ENCODE measurements around the gene DNAH7.

DNAH7 gene

DNA sequence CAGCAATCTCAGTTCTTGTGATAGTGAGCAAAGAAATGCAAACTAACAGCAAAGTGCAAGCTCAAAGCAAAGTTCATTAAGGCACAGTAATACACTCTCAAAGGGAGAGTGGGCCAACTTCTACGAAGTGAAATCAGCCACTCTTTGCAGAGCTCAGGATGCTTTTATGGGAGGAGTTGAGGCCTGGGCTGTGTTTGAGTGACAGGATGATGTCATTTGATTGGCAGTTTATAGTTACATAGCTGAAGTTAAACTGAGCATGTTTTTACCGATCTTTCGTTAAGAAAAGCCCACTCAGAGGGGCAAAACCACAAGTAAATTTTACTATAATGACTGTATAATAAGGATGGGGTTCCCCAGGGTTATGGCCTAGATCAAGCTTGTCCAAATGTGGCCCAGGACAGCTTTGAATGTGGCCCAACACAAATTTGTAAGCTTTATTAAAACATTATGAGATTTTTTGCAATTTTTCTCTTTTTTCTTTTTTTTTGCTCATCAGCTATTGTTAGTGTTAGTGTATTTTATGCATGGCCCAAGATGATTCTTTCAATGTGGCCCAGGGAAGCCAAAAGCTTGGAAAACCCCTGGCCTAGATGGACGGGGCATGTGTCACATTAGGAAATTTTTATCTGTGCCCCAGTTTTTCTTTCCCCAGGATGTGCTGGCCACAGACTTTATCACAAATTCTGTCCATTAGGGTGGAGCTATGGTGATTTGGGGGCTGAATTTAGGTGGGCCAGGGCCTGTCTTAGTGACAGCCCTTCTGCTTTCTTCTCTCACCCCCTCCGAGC is 8.3 kb upstream of the DNAH7 start:
- no peak for DNase-seq

- DNase-seq = no peak
Measured at GRCh38 chr2:196075196-196075595, 6.6 kb upstream of the DNAH7 start.

DNA sequence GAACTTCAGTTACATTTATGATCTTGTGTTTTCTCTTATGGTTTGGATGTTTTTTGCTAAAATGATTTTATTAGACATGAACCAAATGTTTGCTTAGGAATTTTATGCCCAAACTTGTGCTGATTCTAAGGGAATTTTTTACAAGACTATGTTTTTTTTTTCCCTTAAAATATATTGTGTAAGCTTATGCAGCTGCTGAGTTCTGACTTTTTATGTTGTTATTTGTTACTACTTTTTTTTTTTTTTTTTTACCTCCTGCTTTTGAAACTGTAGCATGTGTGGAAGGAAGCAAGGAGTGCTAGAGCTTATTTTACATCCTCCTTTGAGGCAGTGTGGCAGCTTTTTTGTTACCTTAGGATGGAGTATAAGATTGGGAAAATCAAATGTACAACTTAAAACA is 6.0 kb upstream of the DNAH7 start:
- no peak for DNase-seq

DNA sequence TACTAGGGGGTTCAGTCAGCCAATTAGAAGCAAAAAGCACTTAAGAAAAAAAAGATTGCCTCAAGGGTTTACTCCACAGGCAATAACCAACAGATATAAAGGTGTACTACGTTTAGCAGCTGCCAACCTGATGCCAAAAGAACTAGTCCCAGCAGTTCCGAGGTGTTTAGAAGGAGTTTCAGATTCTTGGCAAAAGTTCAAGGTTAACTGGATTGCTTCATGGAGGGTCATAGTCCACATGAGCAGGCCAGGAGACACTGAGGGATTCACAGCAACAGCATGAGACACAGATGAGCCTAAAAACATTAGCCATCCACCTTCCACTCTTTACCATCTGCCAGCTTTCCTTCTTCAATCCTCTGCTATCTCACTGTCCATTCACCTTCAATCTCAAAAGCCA is 4.9 kb upstream of the DNAH7 start:
- no peak for DNase-seq

- no peak for DNase-seq
Measured at GRCh38 chr2:196067088-196067382, 1.6 kb downstream of the DNAH7 start.

GRCh38 chr2:196066291-196067087 is 2.1 kb downstream of the DNAH7 start:
- DNase-seq = no peak

GRCh38 chr2:196063773-196064172 is 4.9 kb downstream of the DNAH7 start:
- DNase-seq = no peak

DNA sequence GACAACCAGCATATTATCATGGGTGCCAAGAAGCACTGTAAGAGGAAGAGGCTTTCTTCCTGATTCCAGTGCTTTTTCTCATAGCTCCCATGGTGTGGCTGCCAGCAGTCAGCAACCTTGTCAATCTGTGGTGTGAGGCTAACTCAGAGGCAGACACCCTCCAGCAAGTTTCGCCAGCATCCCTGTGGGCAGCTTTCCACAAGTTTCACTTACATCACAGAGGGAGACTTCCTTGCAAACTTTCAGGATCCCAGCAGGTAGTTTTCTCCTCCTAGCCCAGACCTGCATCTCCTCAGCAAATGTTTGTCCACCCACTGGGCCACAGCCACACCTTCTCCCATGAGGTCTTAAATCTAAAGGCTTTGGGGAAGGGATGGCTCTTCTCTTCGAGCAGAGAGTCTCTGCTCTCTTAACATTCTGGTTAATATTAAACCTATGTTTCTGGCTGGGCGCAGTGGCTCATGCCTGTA is 9.1 kb downstream of the DNAH7 start:
- DNase-seq = no peak

DNA sequence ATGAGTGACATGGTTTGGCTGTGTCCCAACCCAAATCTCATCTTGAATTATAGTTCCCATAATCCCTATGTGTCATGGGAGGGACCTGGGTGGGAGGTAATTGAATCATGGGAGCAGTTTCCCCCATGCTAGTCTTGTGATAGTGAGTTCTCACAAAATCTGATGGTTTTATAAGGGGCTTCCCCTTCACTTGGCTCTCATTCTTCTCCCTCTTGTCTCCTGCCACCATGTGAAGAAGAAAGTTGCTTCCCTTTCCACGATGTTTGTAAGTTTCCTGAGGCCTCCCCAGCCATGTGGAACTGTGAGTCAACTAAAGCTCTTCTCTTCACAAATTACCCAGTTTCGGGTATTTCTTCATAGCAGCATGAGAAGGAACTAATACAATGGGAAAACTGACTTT is 14.0 kb downstream of the DNAH7 start:
- DNase-seq = no peak

- no peak for DNase-seq
Measured at GRCh38 chr2:196046123-196046917, 22.3 kb downstream of the DNAH7 start.

DNA sequence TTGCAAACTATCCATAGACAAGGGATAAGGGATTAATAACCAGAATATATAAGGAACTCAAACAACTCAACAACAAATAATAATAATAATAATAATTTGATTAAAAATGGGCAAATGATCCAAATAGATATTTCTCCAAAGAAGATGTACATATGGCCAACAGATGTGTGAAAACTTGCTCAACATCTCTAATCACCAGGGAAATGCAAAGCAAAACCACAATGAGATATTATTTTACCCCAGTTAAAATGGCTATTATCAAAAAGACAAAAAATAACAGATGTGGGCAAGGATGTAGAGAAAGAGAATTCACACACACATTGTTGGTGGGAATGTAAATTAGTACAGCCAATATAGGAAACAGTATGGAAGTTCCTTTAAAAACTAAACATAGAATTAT is 26.9 kb downstream of the DNAH7 start:
- no peak for DNase-seq

DNA sequence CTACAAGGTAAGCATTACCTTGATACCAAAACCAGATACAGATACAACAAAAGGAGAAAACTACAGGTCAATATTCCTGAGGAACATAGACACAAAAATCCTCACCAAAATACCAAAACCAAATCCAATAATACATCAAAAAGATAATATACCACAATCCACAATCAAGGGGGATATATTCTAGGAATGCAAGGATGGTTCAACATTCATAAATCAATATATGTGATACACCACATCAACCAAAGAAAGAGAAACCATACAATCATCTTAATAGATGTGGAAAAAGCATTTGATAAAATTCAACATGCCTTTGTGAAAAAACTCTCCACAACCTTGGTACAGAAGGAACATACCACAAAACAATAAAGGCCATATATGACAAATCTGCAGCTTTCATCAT is 28.4 kb downstream of the DNAH7 start:
- DNase-seq = no peak

DNA sequence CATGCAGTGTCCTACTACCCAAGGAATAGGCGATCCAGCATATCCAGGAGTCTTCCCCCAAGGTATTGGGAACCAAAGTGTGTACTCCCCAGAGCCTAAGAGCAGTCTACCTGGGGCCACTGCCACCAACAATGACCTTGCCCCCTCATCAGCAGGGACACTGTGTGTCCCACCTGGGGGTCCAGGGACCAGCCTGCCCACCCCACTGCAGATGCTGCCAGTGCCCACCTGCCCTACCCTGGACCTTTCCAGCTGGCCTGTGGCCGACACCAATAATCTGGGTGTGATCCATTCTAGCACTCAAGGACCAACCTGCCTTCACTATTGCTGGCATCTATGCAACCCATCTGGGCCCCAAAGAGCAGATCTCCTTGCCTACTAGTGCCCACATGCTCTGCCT is 32.2 kb downstream of the DNAH7 start:
- DNase-seq = no peak

GRCh38 chr2:196018037-196018436 is 50.6 kb downstream of the DNAH7 start:
- DNase-seq = no peak

DNA sequence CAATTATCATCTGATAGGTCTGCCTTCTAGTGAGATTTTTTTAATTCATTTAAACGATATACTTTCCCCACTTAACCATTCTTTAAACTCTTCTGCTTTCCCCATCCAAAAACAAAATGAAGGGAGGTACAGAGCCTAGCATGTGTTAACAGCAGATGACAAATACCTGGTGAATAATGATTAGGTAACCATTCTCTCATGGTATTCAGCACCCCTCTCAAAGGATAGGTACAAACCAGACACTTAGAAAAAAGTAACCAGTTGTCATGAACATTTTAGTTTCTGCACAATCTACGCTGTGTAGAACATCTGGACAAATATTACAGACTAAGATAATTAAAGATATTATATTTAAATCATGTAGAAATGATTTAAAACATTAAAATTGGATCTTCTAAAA is 56.3 kb downstream of the DNAH7 start:
- DNase-seq = no peak

DNA sequence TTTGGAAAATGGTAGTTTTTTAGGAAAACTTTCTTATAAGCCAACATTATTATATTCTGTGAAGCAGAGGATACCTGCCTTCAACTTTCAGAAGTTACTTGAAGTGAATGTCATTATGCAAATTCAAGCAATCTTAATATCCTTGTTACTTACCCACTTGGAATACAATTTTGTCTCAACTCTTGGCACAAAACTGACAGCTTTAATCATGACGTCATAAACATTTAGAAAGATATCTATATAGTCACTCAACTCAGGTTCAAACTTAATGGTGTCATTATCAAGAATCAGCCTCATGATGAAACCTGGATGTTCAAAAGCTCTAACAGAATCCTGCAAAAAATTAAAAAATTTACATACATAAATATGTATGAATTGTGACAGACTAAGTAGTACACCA is 68.1 kb downstream of the DNAH7 start:
- DNase-seq = no peak

DNA sequence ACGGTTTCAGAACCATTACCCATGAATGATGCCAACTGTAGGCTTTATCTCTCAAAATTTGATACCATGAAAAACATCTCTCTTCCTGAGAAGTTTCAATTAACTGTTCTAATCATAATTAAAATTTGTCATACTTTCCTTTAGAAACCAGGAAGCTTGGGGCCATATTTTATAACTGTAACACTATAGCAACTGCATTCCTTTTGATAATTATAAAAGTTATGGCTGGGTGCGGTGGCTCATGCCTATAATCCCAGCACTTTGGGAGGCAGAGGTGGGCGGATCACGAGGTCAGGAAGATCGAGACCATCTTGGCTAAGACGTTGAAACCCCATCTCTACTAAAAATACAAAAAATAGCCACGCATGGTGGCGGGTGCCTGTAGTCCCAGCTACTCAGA is 70.6 kb downstream of the DNAH7 start:
- no peak for DNase-seq

DNA sequence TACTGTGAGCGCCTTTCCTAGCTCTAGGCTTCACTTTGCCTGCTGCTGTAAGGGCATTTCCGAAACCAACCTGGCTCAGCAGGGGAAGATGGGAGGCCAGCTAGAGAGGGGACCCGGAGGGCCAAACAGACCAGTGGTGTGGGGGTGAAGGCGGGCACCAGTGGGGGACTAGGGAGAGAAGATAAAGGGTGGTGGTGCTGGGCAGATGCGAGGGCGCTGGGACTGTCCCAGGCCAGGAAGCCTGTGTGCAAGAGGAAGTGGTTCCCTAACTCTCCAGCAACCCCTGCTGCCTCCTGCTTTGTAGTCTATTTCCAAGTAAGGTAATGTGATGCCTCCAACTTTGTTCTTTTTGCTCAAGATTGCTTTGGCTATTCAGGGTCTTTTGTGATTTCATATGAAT is 73.1 kb downstream of the DNAH7 start:
- no peak for DNase-seq

DNA sequence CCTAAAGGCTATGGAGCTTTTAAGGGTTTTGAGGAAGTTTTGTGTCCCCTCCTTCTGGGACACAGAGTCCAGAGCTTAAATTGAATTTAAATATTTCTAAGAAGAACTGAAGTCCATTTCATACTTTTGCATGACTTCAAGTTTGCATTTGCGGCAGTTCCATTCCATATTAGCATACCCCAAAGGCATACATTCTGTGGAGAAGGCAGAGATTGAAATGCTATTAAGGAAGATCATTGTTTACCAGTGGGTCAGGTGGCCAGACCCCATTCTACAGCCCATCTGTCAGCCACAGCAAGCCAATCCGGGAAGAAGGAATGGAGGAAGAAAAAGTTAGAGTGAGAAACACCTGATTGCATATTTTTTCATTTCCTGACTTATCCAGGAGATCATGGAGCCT is 75.0 kb downstream of the DNAH7 start:
- DNase-seq = no peak

GRCh38 chr2:195985741-195986140 is 82.9 kb downstream of the DNAH7 start:
- no peak for DNase-seq

GRCh38 chr2:195984923-195985726 is 83.5 kb downstream of the DNAH7 start:
- DNase-seq = no peak

DNA sequence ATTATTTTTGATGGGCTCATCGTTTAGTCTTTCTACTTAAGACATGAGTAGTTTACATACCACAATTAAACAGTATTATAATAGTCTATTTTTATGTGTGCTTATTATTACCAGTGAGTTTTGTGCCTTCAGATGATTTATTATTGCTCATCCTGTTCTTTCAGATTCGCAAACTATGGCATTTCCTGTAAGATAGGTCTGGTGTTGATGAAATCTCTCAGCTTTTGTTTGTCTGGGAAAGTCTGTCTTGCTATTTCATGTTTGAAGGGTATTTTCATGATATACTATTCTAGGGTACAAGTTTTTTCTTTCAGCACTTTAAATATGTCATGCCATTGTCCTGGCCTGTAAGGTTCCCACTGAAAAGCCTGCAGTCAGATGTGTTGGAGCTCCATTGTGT is 101.3 kb downstream of the DNAH7 start:
- DNase-seq = no peak

DNA sequence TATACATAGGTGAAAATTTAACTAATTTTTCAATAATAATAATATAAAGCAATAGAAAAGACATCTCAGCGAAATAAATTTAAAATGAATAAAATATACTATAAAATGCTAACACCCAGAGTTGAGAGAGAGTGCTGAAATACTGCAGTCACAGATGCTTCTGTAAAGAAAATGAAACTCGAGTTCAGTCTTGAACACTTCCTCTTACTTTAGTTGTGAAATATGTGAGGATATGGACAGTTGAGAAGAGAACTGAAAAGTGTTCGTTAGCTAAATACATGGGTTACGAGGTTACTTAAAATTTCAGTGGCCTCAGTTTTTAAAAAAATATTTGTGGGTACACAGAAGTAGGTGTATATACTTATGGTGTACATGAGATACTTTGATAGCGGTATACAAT is 106.8 kb downstream of the DNAH7 start:
- DNase-seq = no peak
